Measurements from ENCODE around the gene IQSEC1. TPM values are rescaled to one million over a fixed set of nuclear protein-coding genes. Genes with fewer than 3 reads are reported as not detected.

Gene IQSEC1
- total RNA-seq, 2 donors from 2014 or later: 31.2 to 53.5 TPM

DNA sequence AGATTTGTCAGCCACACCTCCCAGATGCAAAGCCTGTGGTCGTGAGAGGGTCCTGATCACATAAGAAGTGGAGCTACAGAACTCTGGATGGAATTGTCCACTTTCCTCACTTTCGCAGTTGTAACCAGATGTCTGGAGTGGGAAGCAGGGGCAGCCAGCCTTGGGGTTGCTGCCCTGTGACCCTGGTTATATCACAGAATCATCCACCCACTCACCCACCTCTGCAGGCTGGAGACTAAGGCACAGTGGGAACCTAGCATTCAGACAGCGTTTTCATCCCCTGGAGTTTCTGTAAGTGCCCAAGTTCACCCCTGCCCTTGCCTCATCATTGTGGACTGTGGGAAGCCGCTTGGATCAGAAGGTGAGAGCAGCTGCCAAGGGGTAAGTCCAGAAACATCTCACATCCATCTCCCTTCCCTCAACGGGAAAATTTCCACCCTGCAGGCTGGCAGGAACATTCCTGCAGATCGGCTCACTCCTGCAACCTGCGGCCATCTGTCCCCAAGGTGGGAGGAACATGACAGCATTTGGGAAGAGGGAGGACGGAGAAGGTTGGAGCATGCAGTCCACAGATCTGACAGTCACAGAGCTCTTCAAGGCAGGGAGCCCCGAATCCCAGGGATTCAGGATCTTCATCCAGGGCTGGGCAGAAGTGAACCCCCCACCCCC is 2.9 kb upstream of the IQSEC1 start:
- H3K4me1 Mint-ChIP-seq (ENCODE audit: low read depth): peaks cover 7% of the 10 kb centered on the region
- no peak overlapping the region for H3K4me3 Mint-ChIP-seq
- H3K27ac Mint-ChIP-seq: no peak overlapping the region
- no peaks in the 10 kb centered on the region for H3K9me3 Mint-ChIP-seq
- H3K36me3 Mint-ChIP-seq (ENCODE audit: insufficient read depth in 2 of 2): no peaks in the 10 kb centered on the region
- H3K27me3 Mint-ChIP-seq (ENCODE audit: low read depth): peaks cover 18% of the 10 kb centered on the region
- ATAC-seq (replicated peaks in 1 of 2) (no peak), DNase-seq (no peak)

DNA sequence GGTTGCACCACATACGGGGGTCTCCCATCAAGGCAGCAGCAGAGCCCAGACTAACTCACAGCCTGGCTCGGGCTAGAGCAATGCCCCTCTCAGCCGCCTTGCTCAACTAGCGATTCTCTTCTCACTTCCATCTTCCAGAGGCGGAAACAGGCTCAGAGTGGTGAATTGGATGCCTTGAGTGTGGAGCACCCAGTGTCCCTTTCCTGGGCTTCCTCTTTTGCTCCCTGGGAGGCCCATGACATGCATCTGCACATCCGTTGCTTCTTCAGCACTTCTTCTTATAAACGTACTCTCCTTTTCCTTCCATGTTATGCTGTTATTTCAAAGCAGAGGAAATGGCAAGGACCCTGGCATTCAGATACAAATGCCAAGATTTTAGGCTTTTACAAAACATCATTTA is 2.1 kb upstream of the IQSEC1 start:
- Mint-ChIP-seq H3K4me3 (no peak overlapping the region), H3K9me3 (no peaks in the 10 kb centered on the region), H3K27ac (no peak overlapping the region), H3K4me1 (ENCODE audit: low read depth) (peaks cover 12% of the 10 kb centered on the region), H3K27me3 (ENCODE audit: low read depth) (peaks cover 18% of the 10 kb centered on the region), H3K36me3 (ENCODE audit: insufficient read depth in 2 of 2) (no peaks in the 10 kb centered on the region)
- DNase-seq (no peak), ATAC-seq (replicated peaks in 1 of 2) (no peak)

DNA sequence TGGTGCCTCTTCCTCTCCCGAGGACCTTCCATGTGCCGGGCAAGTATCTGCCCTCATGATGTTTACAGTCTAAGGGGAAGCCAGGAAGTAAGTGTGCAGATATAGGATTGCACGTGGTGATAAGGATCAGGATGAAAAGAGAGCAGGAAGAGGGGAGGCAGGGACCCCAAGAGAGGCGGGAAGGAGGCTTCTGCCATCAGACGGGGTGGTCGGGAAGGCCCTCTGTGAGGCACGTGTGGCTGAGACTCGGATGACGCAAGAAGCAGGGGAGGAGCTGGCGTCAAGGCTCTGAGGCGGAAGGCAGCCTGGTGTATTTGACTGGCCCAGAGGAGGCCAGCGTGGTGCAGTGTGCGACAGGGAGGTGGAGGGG is 762 bp upstream of the IQSEC1 start:
- no peak overlapping the region for H3K27ac Mint-ChIP-seq
- no peaks in the 10 kb centered on the region for H3K9me3 Mint-ChIP-seq
- DNase-seq (no peak), ATAC-seq (replicated peaks in 1 of 2) (no peak)
- H3K4me3 Mint-ChIP-seq: peak overlapping the region; percentile 77 to 89
- H3K27me3 Mint-ChIP-seq (ENCODE audit: low read depth): peaks cover 18% of the 10 kb centered on the region
- peaks cover 25% of the 10 kb centered on the region for H3K4me1 Mint-ChIP-seq (ENCODE audit: low read depth)
- no peaks in the 10 kb centered on the region for H3K36me3 Mint-ChIP-seq (ENCODE audit: insufficient read depth in 2 of 2)

DNA sequence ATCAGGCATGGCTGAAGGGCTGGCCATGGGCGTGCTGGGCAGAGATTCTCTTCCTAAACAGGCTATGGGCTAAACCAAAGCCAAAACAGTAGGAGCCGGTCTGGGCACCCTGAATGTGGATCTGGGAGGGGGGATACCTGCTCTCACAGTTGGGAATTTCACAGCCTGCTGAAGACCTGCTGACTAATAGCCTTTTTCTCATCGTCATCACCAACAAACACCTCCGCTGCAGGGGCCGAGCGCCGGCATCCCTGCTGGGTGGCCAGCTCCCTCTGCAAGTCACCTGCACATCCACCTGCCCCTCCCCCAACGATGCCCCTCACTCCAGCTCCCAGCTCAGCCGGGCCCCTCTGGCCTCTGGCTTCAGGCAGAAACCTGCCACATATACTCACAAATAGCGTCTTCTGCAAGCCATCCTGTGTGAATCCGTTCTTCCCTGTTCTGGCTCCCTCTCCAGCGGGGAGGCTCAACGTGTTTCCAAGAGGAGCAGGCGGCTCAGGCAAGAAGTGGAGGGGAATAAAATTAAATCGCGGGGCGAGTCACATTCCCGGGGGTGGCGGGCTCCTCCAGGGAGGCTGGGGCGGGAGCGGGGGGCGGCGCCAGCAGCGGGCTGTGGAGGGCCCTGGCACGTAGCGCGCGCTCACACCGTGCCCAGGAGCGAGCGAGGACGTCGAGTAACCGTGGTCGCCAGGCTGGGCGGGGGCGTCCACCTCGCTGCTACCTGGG is 466 bp downstream of the IQSEC1 start:
- Mint-ChIP-seq H3K4me1 (ENCODE audit: low read depth) (peaks cover 29% of the 10 kb centered on the region), H3K27me3 (ENCODE audit: low read depth) (peaks cover 18% of the 10 kb centered on the region), H3K36me3 (ENCODE audit: insufficient read depth in 2 of 2) (no peaks in the 10 kb centered on the region), H3K4me3 (peak overlapping the region; percentile 77 to 89), H3K9me3 (no peaks in the 10 kb centered on the region), H3K27ac (no peak overlapping the region)
- DNase-seq (peak in 1 of 2 donors; percentile 10), ATAC-seq (replicated peaks in 1 of 2) (peak in 1 of 2 donors; percentile 59)

DNA sequence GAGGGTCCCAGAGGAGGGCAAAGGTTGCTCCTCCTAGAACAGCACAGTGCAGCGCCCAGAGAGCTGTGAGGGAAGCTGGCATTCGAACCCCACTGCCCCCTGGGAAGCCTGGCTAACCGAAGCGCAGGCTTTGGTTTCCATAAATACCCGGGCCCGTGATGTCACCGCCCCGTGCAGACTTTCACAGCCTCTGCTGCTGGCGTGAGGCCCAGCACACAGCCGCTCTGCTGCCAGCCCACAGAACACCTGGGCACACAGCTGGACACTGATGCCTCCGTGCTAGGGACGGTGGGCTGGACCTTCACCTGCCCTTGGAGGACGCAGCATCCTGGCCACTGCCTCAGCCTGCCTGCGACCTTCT is 1.0 kb downstream of the IQSEC1 start:
- no peak for DNase-seq
- Mint-ChIP-seq H3K36me3 (ENCODE audit: insufficient read depth in 2 of 2) (no peaks in the 10 kb centered on the region), H3K27me3 (ENCODE audit: low read depth) (peaks cover 18% of the 10 kb centered on the region), H3K4me1 (ENCODE audit: low read depth) (peaks cover 27% of the 10 kb centered on the region), H3K9me3 (no peaks in the 10 kb centered on the region), H3K4me3 (peak overlapping the region; percentile 77 to 89), H3K27ac (no peak overlapping the region)
- ATAC-seq (replicated peaks in 1 of 2): no peak

DNA sequence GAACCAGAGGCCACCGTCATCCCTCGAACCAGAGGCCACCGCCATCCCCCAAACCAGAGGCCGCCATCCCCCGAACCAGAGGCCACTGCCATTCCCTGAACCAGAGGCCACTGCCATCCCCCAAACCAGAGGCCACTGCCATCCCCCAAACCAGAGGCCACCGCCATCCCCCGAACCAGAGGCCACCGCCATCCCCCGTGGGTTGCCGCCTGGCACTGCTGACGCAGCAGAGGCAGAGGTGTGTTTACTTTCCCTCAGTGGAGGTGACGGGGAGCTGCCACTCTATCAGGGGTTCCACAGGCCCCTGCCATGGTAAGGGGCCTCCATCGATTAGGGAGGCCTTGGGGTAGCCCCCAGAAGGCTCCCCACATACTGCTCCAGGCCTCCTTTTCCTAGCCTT is 1.5 kb downstream of the IQSEC1 start:
- H3K27ac Mint-ChIP-seq: no peak overlapping the region
- H3K27me3 Mint-ChIP-seq (ENCODE audit: low read depth): peaks cover 18% of the 10 kb centered on the region
- H3K36me3 Mint-ChIP-seq (ENCODE audit: insufficient read depth in 2 of 2): no peaks in the 10 kb centered on the region
- peaks cover 27% of the 10 kb centered on the region for H3K4me1 Mint-ChIP-seq (ENCODE audit: low read depth)
- no peak for ATAC-seq (replicated peaks in 1 of 2)
- no peaks in the 10 kb centered on the region for H3K9me3 Mint-ChIP-seq
- peak overlapping the region; percentile 45 to 89 for H3K4me3 Mint-ChIP-seq
- no peak for DNase-seq

DNA sequence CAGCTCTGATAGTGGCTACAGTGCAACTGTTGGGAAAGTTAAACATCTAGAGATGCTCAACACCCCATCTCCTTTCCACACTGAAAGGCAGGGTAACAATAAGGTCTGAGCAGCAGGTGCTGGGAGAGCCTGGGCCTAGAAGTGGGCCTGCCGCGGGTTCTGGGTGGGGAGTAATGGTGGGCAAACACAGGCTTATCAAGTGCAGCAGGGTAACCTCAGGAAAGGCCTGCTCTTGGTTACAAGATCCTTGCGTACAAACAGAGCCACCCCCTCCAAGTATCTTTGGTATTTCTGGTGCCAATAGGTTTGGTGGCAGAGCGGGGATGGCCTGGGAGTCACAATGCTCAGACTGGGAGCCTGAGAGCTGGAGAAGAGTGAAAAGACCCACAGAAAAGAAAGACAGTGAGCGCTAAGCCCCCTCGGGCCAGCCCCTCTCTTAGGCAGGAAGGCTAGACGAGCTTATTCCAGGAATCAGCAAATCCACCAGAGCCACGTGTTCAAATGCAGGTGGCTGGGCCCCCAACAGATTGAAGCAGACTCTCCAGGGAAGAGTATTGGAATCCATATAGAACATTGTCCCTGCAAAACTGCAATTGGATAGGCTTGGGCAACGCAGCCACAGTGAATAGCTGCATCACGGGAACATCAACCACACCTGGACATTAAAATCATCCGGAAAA is 2.7 kb downstream of the IQSEC1 start:
- peaks cover 31% of the 10 kb centered on the region for H3K4me1 Mint-ChIP-seq (ENCODE audit: low read depth)
- peaks cover 18% of the 10 kb centered on the region for H3K27me3 Mint-ChIP-seq (ENCODE audit: low read depth)

DNA sequence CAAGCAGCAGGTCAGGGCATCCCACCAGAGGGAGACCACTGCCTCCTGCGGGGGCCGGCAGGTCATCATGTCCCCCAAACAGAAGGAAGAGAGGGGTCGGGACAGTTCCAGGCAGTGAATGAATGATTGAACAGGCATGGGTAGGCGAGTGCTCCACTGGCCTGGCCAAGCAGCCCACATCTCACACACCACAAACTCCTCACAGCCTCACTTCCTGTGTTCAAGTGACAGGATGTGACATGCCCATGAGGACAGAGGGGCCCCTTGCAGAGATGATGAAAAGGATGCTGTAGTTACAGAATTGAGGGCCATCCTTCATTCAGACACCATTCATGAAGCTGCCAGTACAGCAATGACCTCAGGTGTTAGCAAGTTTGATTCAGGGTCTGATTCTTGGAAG is 3.7 kb downstream of the IQSEC1 start:
- no peaks in the 10 kb centered on the region for H3K36me3 Mint-ChIP-seq (ENCODE audit: insufficient read depth in 2 of 2)
- H3K4me1 Mint-ChIP-seq (ENCODE audit: low read depth): peaks cover 31% of the 10 kb centered on the region
- H3K27me3 Mint-ChIP-seq (ENCODE audit: low read depth): peaks cover 10% of the 10 kb centered on the region
- no peaks in the 10 kb centered on the region for H3K9me3 Mint-ChIP-seq
- peak overlapping the region; percentile 67 to 71 for H3K4me3 Mint-ChIP-seq
- peak; percentile 83 to 90 for ATAC-seq (replicated peaks in 1 of 2)
- peak; percentile 73 for DNase-seq
- H3K27ac Mint-ChIP-seq: peak overlapping the region; percentile 91

More for the DNA sequence above, 2.7 kb downstream of the IQSEC1 start:
- H3K36me3 Mint-ChIP-seq (ENCODE audit: insufficient read depth in 2 of 2): no peaks in the 10 kb centered on the region
- peak overlapping the region; percentile 70 for H3K27ac Mint-ChIP-seq
- no peaks in the 10 kb centered on the region for H3K9me3 Mint-ChIP-seq
- ATAC-seq (replicated peaks in 1 of 2) (no peak), DNase-seq (no peak)
- peak overlapping the region; percentile 67 to 71 for H3K4me3 Mint-ChIP-seq

DNA sequence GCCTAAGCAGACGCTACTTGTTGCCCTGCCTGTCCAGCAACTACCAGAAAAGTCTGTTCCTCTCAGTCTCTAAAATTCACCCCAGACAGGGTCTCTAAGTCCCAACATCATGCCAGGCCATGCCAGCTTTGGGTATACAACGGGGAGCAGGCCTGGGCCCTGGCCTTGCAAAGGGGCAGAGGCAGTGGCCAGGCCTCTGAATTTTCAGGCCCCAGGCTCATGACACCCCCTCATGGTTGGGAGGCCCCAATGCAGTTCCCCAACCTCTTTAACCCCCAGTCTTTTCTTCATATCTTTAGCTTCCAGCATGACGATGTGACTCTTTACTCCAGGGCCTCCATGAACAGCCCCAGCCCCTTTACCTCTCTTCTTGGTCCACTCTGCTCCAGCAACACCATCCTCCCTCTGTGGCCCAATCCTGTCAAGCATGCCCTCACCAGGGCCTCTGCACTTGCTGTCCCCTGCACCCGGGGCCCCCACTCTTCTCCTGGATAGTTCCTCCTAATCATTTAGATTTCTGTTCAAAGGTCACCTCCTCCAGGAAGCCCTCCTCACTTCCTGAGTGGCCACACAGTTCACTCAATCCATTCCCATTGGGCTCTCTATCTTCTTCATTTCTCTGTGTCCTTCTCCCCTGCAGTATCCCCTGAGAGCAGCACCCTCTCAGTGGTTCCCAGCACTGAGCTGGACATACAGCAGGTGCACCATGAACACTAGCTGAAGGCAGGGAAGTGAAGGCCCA is 4.8 kb downstream of the IQSEC1 start:
- H3K36me3 Mint-ChIP-seq (ENCODE audit: insufficient read depth in 2 of 2): no peaks in the 10 kb centered on the region
- no peaks in the 10 kb centered on the region for H3K9me3 Mint-ChIP-seq
- ATAC-seq (replicated peaks in 1 of 2) (no peak), DNase-seq (no peak)
- H3K27ac Mint-ChIP-seq: peak overlapping the region; percentile 41
- H3K27me3 Mint-ChIP-seq (ENCODE audit: low read depth): no peaks in the 10 kb centered on the region
- peaks cover 31% of the 10 kb centered on the region for H3K4me1 Mint-ChIP-seq (ENCODE audit: low read depth)
- H3K4me3 Mint-ChIP-seq: no peak overlapping the region

DNA sequence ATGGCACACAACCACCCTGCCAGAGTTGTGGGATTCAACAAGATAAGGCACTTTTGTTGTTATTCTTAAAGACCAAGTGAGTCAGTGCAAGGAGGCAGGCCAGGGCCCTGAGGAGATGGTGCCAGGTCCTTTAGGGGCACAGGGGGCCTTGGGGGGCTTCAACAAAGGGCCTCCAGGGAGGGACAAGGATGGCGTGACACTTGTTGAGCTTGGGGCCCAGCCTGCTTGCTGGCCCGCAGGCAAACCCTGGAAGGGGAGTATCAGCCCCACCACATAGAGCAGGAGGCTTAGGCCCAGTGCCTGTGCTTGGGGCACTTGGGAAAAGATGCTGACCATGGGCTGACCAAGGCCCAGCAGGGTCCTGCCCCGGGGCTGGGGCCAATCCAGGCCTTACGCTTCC is 5.5 kb downstream of the IQSEC1 start:
- Mint-ChIP-seq H3K4me3 (no peak overlapping the region), H3K27ac (no peak overlapping the region), H3K36me3 (ENCODE audit: insufficient read depth in 2 of 2) (no peaks in the 10 kb centered on the region), H3K9me3 (no peaks in the 10 kb centered on the region), H3K27me3 (ENCODE audit: low read depth) (no peaks in the 10 kb centered on the region), H3K4me1 (ENCODE audit: low read depth) (peaks cover 31% of the 10 kb centered on the region)
- ATAC-seq (replicated peaks in 1 of 2) (no peak), DNase-seq (no peak)

DNA sequence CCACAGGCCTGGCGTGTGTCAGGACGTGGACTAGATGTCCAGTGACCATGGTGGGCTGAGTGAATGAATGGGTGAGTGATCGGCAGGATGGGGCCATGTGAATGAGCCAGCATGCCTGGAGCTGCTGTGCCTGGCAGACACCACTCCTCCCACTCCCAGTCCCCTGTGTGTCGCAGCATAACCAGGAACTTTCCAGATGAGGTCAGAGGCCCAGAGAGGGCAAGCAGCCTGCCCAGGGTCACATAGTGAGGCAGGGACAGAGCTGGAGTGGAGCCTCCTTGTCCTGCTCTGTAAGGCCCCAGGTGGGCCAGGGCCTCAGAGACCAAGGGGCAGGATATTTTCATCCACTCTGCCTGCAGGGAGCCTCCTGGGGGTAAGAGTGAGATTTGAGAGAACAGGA is 6.4 kb downstream of the IQSEC1 start:
- Mint-ChIP-seq H3K36me3 (ENCODE audit: insufficient read depth in 2 of 2) (no peaks in the 10 kb centered on the region), H3K27me3 (ENCODE audit: low read depth) (no peaks in the 10 kb centered on the region), H3K4me1 (ENCODE audit: low read depth) (peaks cover 31% of the 10 kb centered on the region), H3K9me3 (no peaks in the 10 kb centered on the region), H3K27ac (no peak overlapping the region), H3K4me3 (no peak overlapping the region)
- DNase-seq (no peak), ATAC-seq (replicated peaks in 1 of 2) (no peak)

DNA sequence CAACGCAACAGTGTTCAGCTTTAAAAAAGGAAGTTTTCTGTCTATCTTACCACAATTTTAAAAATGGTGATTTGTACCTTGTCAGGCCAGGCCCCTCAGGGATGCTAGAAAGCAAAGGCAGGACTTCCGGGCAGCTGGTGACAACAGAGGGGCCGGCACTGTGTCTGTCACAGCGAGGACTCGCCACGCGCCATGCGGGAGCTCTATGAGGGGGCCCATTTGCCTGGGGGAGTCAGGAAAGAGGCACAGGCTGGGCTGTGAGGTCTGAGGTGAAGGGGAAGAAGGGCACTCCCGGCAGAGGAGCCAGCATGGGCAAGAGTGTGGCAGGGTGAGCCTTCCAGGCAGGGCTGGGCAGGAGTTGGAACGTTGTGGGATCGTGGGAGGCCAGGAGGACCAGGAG is 7.0 kb downstream of the IQSEC1 start:
- H3K9me3 Mint-ChIP-seq: no peaks in the 10 kb centered on the region
- H3K27ac Mint-ChIP-seq: no peak overlapping the region
- peaks cover 31% of the 10 kb centered on the region for H3K4me1 Mint-ChIP-seq (ENCODE audit: low read depth)
- H3K36me3 Mint-ChIP-seq (ENCODE audit: insufficient read depth in 2 of 2): no peaks in the 10 kb centered on the region
- DNase-seq (no peak), ATAC-seq (replicated peaks in 1 of 2) (no peak)
- no peak overlapping the region for H3K4me3 Mint-ChIP-seq
- H3K27me3 Mint-ChIP-seq (ENCODE audit: low read depth): no peaks in the 10 kb centered on the region

DNA sequence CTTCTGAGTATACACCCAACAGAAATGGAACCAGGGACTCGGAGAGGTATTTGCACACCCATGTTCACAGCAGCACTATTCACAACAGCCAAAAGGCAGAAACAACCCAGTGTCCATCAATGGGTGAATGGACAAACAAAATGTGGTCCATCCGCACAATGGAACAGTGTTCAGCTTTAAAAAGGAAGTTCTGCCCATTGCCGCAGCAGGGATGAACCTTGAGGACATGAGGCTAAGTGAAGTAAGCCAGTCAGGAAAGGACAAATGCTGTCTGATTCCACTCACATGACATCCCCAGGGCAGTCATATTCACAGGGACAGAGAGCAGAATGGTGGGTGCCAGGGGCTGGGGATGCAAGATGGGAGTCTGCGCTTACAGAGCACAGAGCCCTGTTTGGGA is 7.5 kb downstream of the IQSEC1 start:
- Mint-ChIP-seq H3K4me3 (no peak overlapping the region), H3K27ac (no peak overlapping the region), H3K27me3 (ENCODE audit: low read depth) (no peaks in the 10 kb centered on the region), H3K9me3 (no peaks in the 10 kb centered on the region), H3K4me1 (ENCODE audit: low read depth) (peaks cover 30% of the 10 kb centered on the region), H3K36me3 (ENCODE audit: insufficient read depth in 2 of 2) (no peaks in the 10 kb centered on the region)
- DNase-seq: no peak
- ATAC-seq (replicated peaks in 1 of 2): no peak

Measured in activated T-cell treated with anti-CD3 and anti-CD28 coated beads, Interleukin-2, amount 50 U/mL, for 72 hours (primary cell).